Activated CD4-positive, alpha-beta T cell treated with anti-CD3 and anti-CD28 coated beads, Interleukin-2, amount 10 ng/mL, durations not matched to agents 24 days and 14 days (primary cell): ENCODE results near the gene SPTBN2. TPM values are rescaled to one million over a fixed set of nuclear protein-coding genes. Genes with fewer than 3 reads are reported as not detected.

ENCODE experiments used
- DNase-seq: peaks from one replicate; pipeline ENCODE4 v3.0.0; 2022
- H3K27ac Mint-ChIP-seq: one replicate; pipeline ENCODE4 v1.8.0; 2022; ENCODE audit warnings: mild to moderate bottlenecking, mixed read lengths
- H3K27me3 Mint-ChIP-seq: one replicate; pipeline ENCODE4 v1.8.0; 2022; ENCODE audit warnings: mixed read lengths
- H3K36me3 Mint-ChIP-seq: one replicate; pipeline ENCODE4 v1.8.0; 2022; ENCODE audit warnings: low read depth, mild to moderate bottlenecking, mixed read lengths
- H3K4me1 Mint-ChIP-seq: one replicate; pipeline ENCODE4 v1.8.0; 2021; ENCODE audit warnings: mixed read lengths
- H3K4me3 Mint-ChIP-seq: one replicate; pipeline ENCODE4 v1.8.0; 2022; ENCODE audit warnings: mild to moderate bottlenecking, moderate library complexity, mixed read lengths
- H3K9me3 Mint-ChIP-seq: one replicate; pipeline ENCODE4 v1.8.0; 2021; ENCODE audit warnings: mixed read lengths
- intact Hi-C: fragments of 100-400 bp; cut with micrococcal nuclease; formaldehyde crosslinking; loops from one replicate; pipeline ENCODE4 v1.15.1; 2023
- total RNA-seq: library from RNA; stranded (reverse); gene quantifications from 2 replicates; pipeline ENCODE4 v1.2.3, GENCODE V29; 2022

The SPTBN2 gene
- total RNA-seq, 1 donor from 2014 or later, result 1.6 TPM

- Mint-ChIP-seq H3K36me3 (no peaks in the 10 kb centered on the region), H3K27ac (no peak overlapping the region), H3K4me1 (no peaks in the 10 kb centered on the region), H3K9me3 (no peaks in the 10 kb centered on the region), H3K27me3 (no peaks in the 10 kb centered on the region), H3K4me3 (no peak overlapping the region)
- intact Hi-C loops, result no loop called here
- no peak for DNase-seq
Measured at GRCh38 chr11:66704659-66705360, 24.2 kb downstream of the SPTBN2 start.

DNA sequence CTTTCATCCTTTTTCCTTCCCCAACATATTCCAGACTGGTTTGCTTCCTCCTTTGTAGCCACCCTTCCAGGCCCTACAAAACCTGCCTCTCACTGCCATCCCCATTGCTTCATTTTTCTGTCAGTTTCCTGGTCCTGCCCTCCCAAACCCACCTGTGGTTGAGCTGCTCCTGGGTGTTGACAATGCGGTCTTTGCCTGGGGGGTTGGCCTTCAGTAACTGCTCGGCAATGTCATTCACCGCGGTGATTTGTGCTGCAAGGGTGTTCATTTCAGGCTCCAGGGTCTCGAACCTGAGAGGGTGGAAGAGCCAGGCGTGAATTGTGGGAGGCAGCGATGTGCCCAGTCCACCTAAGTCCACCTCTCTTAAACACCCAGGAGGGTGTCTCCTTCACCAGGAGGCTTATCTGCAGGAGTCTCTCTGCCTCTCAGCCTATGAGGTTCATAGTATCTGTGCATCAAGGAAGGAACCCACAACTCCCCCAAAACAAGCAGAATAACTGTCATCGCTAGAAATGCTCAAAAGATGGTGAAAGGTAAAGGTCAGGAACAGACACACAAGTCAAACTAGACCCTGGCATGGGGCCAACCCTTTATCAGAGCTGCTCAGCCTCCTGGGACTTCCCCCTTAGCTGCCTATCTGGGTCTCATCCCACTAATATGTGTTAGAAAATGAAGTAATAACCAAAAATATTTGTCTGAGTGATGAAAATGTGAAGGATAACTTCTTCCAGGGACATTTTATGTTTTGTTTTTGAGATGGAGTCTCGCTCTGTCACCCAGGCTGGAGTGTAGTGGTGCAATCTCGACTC is 27.4 kb downstream of the SPTBN2 start:
- H3K27ac Mint-ChIP-seq, result no peak overlapping the region
- H3K9me3 Mint-ChIP-seq, result no peaks in the 10 kb centered on the region
- intact Hi-C loops, result no loop called here
- DNase-seq, result no peak
- no peaks in the 10 kb centered on the region for H3K4me1 Mint-ChIP-seq
- H3K36me3 Mint-ChIP-seq, result no peaks in the 10 kb centered on the region
- H3K27me3 Mint-ChIP-seq, result no peaks in the 10 kb centered on the region
- H3K4me3 Mint-ChIP-seq, result no peak overlapping the region

GRCh38 chr11:66700742-66701141 is 28.3 kb downstream of the SPTBN2 start:
- intact Hi-C loops, result no loop called here
- H3K4me3 Mint-ChIP-seq, result no peak overlapping the region

DNA sequence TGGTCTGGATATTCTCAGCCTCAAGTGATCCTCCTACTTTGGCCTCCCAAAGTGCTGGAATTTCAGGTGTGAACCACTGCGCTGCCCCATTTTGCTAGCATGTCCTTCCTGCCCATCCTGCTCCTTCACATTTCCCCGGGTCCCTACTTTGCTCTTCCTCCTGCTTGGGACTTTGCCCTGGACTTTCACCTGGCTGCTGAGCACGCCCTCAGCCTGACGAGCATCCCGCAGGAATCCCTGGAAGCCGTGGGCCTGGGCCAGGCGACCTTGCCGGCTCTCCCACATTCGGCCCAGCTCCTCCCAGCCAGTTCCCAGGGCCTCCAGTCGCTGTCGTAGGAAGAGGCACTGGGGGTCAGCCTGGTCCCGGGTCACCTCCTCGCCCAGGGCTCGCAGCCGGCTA is 28.7 kb downstream of the SPTBN2 start:
- Mint-ChIP-seq H3K9me3 (no peaks in the 10 kb centered on the region), H3K27ac (no peak overlapping the region), H3K4me3 (no peak overlapping the region), H3K36me3 (no peaks in the 10 kb centered on the region), H3K4me1 (no peaks in the 10 kb centered on the region), H3K27me3 (no peaks in the 10 kb centered on the region)
- DNase-seq, result no peak
- intact Hi-C loops, result no loop called here

More at GRCh38 chr11:66700742-66701141, 28.3 kb downstream of the SPTBN2 start:
- no peak for DNase-seq
- Mint-ChIP-seq H3K4me1 (no peaks in the 10 kb centered on the region), H3K36me3 (no peaks in the 10 kb centered on the region), H3K27me3 (no peaks in the 10 kb centered on the region), H3K9me3 (no peaks in the 10 kb centered on the region), H3K27ac (no peak overlapping the region)

GRCh38 chr11:66698491-66698890 is 30.5 kb downstream of the SPTBN2 start:
- Mint-ChIP-seq H3K4me1 (no peaks in the 10 kb centered on the region), H3K36me3 (no peaks in the 10 kb centered on the region), H3K27ac (no peak overlapping the region), H3K27me3 (no peaks in the 10 kb centered on the region), H3K4me3 (no peak overlapping the region), H3K9me3 (no peaks in the 10 kb centered on the region)
- DNase-seq, result no peak
- intact Hi-C loops, result no loop called here

DNA sequence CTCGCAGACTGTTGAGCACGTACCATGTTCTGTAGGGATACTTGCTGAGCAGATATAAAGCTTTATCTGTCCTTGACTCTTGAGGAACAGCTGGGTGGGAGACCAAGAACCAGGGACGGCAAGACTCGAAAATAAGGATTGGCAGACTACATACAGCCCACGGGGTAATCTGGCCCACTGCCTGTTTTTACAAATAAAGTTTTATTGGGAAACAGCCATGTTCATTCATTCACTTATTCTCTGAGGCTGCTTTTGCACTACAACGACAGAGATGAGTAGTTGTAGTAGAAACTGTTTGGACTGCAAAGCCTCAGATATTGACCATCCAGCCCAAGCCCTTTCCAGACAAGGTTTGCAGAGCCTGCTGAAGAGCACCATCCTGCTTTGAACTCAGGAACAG is 31.0 kb downstream of the SPTBN2 start:
- H3K36me3 Mint-ChIP-seq, result no peaks in the 10 kb centered on the region
- H3K4me1 Mint-ChIP-seq, result no peaks in the 10 kb centered on the region
- no peak overlapping the region for H3K4me3 Mint-ChIP-seq
- DNase-seq, result no peak
- no peaks in the 10 kb centered on the region for H3K27me3 Mint-ChIP-seq
- no peak overlapping the region for H3K27ac Mint-ChIP-seq
- intact Hi-C loops, result no loop called here
- no peaks in the 10 kb centered on the region for H3K9me3 Mint-ChIP-seq

DNA sequence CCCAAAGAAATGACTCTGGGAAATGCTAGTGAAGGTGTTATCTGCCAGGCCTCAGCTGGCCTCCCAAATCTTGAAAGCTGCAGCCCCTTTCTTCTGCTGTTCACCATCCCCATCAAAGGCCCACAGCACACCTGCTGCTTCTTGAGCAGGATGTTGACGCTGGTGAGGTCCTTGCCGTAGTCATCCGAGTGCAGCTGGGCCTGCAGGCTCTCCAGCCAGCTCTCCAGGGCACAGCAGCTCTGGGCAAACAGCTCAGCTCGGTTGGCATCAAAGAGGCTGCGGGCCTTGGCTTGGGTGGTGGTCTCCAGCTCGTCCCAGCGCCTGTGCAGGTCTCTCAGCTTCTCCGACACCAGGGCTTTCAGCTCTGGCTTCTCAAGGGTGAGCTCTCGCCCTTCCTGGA is 32.9 kb downstream of the SPTBN2 start:
- no peak for DNase-seq
- Mint-ChIP-seq H3K4me1 (no peaks in the 10 kb centered on the region), H3K27ac (no peak overlapping the region), H3K9me3 (no peaks in the 10 kb centered on the region), H3K36me3 (no peaks in the 10 kb centered on the region), H3K4me3 (no peak overlapping the region), H3K27me3 (no peaks in the 10 kb centered on the region)
- intact Hi-C loops, result no loop called here

- Mint-ChIP-seq H3K36me3 (no peaks in the 10 kb centered on the region), H3K4me3 (no peak overlapping the region)
Measured at GRCh38 chr11:66694732-66695207, 34.2 kb downstream of the SPTBN2 start.

GRCh38 chr11:66694056-66694410 is 35.0 kb downstream of the SPTBN2 start:
- no peak for DNase-seq
- no peaks in the 10 kb centered on the region for H3K27me3 Mint-ChIP-seq
- H3K27ac Mint-ChIP-seq, result no peak overlapping the region
- H3K9me3 Mint-ChIP-seq, result no peaks in the 10 kb centered on the region
- no peak overlapping the region for H3K4me3 Mint-ChIP-seq
- intact Hi-C loops, result loop anchor here (1.0 to 5.0 kb wide), 2 partner anchors 140 to 188 kb away; no protein-coding TSS in a partner anchor
- H3K36me3 Mint-ChIP-seq, result no peaks in the 10 kb centered on the region
- no peaks in the 10 kb centered on the region for H3K4me1 Mint-ChIP-seq

More at GRCh38 chr11:66694732-66695207, 34.2 kb downstream of the SPTBN2 start:
- intact Hi-C loops, result loop anchor here (1.0 to 5.0 kb wide), 2 partner anchors 140 to 188 kb away; no protein-coding TSS in a partner anchor
- Mint-ChIP-seq H3K27ac (no peak overlapping the region), H3K9me3 (no peaks in the 10 kb centered on the region), H3K27me3 (no peaks in the 10 kb centered on the region), H3K4me1 (no peaks in the 10 kb centered on the region)
- peak; percentile 95 for DNase-seq

DNA sequence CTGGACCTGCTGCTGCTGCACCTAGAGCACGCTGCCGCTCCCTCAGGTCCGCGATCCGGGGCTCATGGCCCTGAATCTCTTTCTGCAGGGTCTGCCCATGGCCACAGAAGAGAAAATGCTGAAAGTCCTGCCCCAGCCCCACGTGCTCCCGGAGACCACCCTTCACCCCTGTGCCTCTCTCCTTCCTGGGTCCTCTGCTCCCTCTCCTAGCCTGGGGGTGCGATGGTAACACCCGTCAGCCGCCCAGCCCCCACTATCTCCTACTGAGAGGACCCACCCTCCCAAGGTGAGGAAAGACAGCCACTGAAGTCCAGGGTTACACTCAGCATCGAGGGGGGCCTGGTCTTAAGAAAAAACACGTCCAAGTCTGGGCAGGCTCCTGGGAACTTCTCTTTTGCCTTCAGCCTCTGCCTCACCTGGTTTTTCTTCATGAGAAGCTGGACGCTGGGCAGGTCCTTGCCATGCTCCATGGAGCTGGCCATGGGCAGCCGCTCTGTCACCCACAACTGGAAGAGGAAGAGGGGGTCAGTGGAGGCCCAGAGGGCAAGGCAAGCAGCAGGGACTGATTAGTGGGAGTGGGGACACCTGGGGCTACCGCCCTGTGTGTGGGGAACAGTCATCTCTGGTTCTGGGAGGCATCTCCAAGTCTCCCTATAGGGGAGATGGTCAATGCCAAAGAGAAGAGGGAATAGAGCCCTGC is 35.5 kb downstream of the SPTBN2 start:
- Mint-ChIP-seq H3K27ac (no peak overlapping the region), H3K27me3 (no peaks in the 10 kb centered on the region), H3K9me3 (no peaks in the 10 kb centered on the region), H3K4me3 (no peak overlapping the region), H3K4me1 (no peaks in the 10 kb centered on the region), H3K36me3 (no peaks in the 10 kb centered on the region)
- intact Hi-C loops, result loop anchor here (1.0 to 5.0 kb wide), 2 partner anchors 141 to 189 kb away; no protein-coding TSS in a partner anchor
- no peak for DNase-seq

DNA sequence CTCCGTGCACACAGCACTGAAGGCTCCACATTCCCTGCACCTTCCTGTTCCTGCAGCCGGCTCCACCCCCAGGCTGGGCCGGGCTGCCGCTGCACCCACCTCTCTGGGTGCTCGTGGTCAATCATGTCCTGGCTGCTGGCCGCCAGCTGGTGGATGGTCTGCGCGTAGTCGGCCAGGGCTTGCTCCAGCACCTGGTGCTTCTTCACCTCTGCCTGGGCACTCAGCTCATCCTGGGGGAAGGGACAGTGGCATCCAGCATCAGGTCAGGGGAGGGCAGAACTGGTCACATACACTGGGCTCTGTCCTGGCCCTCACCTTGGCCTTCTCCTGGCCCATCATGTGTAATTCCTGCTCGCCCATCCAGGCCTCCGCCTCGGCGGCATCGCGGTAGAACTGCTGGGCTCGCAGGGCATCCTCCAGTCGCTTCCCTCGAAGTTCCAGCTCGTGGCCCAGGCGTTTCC is 36.1 kb downstream of the SPTBN2 start:
- no peaks in the 10 kb centered on the region for H3K9me3 Mint-ChIP-seq
- no peaks in the 10 kb centered on the region for H3K4me1 Mint-ChIP-seq
- H3K36me3 Mint-ChIP-seq, result no peaks in the 10 kb centered on the region
- intact Hi-C loops, result loop anchor here (5.0 kb wide), 1 partner anchor 189 kb away; no protein-coding TSS in a partner anchor
- no peaks in the 10 kb centered on the region for H3K27me3 Mint-ChIP-seq
- H3K4me3 Mint-ChIP-seq, result no peak overlapping the region
- no peak overlapping the region for H3K27ac Mint-ChIP-seq
- no peak for DNase-seq

DNA sequence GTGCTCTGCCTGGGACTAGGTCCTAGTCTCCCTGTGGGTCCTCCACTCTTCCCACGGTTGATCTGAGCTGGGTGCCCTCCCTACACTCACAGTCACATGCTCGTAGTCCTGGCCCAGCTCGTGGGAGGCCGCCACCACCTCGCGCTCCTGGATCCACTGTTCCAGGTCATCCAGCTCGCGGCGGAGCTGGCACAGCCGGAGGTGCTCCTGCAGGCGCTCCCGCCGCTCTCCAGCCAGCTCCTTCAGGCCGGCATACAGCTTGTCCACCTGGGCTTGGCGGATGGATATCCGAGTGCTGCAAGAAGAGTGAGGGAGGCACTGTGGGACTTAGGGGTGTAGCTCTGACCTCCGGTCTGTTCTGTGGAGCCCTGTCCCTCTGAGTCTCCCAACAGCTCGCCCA is 36.6 kb downstream of the SPTBN2 start:
- Mint-ChIP-seq H3K36me3 (no peaks in the 10 kb centered on the region), H3K4me1 (no peaks in the 10 kb centered on the region), H3K27me3 (no peaks in the 10 kb centered on the region), H3K27ac (no peak overlapping the region), H3K4me3 (no peak overlapping the region), H3K9me3 (no peaks in the 10 kb centered on the region)
- no peak for DNase-seq
- intact Hi-C loops, result loop anchor here (5.0 kb wide), 1 partner anchor 190 kb away; no protein-coding TSS in a partner anchor

- H3K27ac Mint-ChIP-seq, result no peak overlapping the region
- H3K27me3 Mint-ChIP-seq, result no peaks in the 10 kb centered on the region
- H3K9me3 Mint-ChIP-seq, result no peaks in the 10 kb centered on the region
- H3K36me3 Mint-ChIP-seq, result no peaks in the 10 kb centered on the region
- intact Hi-C loops, result loop anchor here (5.0 kb wide), 1 partner anchor 191 kb away; no protein-coding TSS in a partner anchor
- no peaks in the 10 kb centered on the region for H3K4me1 Mint-ChIP-seq
- no peak for DNase-seq
- no peak overlapping the region for H3K4me3 Mint-ChIP-seq
Measured at GRCh38 chr11:66691311-66691980, 37.6 kb downstream of the SPTBN2 start.
